NK-92 treated with Interleukin-12 subunit alpha and Interleukin-12 subunit beta, amount 100 ng/mL, for 24 hours (cell line): ENCODE results near the gene FAM72B.
A peak's percentile ranks its signal among the peaks of the same experiment; 100 is the strongest.
"Not testable (repeated sequence)": the region's sequence is repeated elsewhere in the genome, so short reads cannot be mapped to it uniquely, and the experiment has no call there.

Experiments
- DNase-seq: peaks from one replicate; lab custom pipeline; 2025; lab: John Stamatoyannopoulos, UW

The FAM72B gene

GRCh38 chr1:121184290-121185127 is at the start of gene FAM72B, which contains the start of gene SRGAP2C:
TSS of gene FAM72B (minus strand) at chr1:121184340. CDS start at chr1:121183489, 851 bp downstream.
TSS of gene SRGAP2C (plus strand) at chr1:121184975. CDS start at chr1:121187447, 2,472 bp downstream.
- peak; percentile 98 for DNase-seq

- not testable (repeated sequence) for DNase-seq
Measured at GRCh38 chr1:121232445-121233125, 48.4 kb upstream of the FAM72B start.

GRCh38 chr1:121230636-121231035 is 46.5 kb upstream of the FAM72B start:
- not testable (repeated sequence) for DNase-seq

DNA sequence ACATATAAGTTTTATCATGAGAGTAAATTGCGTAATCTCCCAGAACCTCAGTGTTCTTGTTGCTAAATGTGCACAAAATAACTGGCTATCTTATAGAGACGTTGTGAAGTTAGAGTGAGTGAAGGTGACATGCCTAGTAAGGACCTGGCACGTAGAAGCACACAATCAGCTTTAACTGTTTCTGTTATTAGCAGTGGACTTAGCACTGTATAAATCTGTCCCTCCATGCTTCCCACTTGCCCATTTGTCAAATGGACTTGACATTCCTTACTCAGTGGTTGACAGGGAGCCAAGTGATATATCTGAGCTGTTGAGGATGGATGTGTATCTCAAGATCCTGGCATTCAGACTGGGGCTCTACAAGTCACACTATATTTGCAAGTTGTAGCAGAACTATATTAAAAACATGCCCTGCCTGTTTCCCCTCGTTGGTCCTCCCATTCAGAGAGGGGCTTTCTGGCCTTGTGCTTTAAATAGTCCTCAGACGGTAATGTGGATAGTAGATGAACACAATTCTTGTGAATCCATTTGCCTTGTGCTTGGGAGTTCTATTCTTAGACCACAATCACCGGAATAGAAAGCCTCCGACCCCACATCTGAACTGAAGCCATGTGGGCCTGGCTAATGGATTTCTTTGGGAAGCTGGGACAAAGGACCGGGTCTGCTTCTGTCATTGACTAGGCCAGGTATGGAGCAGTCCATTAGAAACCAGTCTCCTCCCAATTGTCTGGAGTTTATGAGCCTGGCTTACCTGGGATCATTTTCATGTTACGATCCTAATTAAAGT is 43.6 kb upstream of the FAM72B start:
- DNase-seq, result not testable (repeated sequence)

GRCh38 chr1:121226925-121227324 is 42.8 kb upstream of the FAM72B start:
- DNase-seq, result not testable (repeated sequence)

GRCh38 chr1:121226295-121226904 is 42.3 kb upstream of the FAM72B start:
- DNase-seq, result not testable (repeated sequence)

DNA sequence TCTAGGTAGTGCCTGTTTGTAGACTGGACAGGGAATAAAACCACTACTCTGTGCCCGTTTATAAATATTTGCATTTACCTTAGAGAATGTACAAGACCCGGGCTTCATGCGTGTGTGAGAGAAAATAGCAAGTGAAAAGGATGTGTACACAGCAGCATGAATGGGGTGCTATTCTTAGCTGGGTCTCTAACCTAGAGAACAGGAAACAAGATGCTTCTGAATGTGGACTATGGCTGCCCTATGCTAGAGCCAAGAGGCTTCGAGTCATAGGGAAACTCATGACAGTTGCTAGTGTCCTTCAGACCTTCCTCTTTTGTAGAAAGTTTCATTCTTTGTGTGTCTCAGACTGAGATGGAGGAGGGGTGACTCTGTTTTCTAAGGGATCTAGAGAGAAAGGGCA is 40.6 kb upstream of the FAM72B start:
- DNase-seq, result not testable (repeated sequence)

DNA sequence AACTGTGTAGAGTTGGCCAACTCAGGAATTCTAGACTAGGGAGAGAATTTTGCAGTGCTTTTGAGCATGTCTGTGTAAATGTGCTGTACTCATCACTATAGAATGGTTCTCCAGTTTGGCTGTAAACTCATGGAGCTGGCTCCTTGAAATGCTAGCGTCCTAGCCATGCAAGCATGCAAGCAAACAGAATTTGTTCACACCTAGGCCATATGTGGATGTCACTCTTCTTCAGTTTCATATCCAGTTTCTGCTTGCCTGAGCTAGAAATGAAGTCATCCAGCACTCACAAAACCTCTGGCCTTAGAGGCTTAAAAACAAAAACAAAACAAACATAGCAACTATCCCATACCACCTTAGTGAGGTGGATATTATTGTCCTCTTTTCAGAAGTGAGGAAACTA is 37.6 kb upstream of the FAM72B start:
- DNase-seq, result not testable (repeated sequence)

GRCh38 chr1:121216676-121217075 is 32.5 kb upstream of the FAM72B start:
- not testable (repeated sequence) for DNase-seq

DNA sequence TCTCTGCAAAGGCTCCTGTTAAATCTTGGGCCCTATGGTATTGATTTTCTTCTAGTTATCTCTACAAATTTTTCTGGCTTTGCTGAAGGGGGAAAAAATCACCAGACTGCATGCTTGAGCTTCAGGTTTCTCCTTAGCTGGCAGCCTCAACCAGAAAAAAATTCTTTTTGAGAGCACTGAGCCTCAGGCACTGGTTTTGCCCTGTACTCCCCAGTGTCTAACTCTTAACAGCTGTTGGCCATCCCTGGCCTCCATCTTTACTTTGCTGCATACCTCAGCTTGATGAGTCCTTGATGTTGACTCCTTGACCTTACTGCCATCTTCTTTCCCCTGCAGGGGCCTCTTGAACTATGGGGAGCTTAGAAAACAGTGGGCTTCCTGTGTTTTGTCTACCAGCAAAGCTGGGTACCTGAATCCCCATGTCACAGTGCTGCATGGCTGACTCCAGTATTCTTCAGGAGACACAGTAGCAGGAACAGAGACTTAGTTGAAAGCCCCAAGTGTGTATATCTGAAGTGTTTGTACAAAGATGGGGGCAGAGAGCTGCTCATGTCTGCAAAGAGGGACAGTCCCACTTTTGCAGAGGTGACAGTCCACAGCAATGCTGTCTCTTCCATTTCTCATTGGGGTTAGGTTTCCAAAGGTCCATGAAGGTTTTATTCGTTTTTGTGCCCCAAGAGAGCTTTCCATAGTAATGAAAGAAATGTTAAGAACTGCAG is 31.7 kb upstream of the FAM72B start:
- not testable (repeated sequence) for DNase-seq

- not testable (repeated sequence) for DNase-seq
Measured at GRCh38 chr1:121214544-121215156, 30.5 kb upstream of the FAM72B start.

- DNase-seq, result not testable (repeated sequence)
Measured at GRCh38 chr1:121213491-121213890, 29.4 kb upstream of the FAM72B start.

GRCh38 chr1:121210778-121211177 is 26.6 kb upstream of the FAM72B start:
- DNase-seq, result not testable (repeated sequence)

GRCh38 chr1:121208375-121208774 is 24.2 kb upstream of the FAM72B start:
- DNase-seq, result not testable (repeated sequence)

- not testable (repeated sequence) for DNase-seq
Measured at GRCh38 chr1:121207328-121207727, 23.2 kb upstream of the FAM72B start.

DNA sequence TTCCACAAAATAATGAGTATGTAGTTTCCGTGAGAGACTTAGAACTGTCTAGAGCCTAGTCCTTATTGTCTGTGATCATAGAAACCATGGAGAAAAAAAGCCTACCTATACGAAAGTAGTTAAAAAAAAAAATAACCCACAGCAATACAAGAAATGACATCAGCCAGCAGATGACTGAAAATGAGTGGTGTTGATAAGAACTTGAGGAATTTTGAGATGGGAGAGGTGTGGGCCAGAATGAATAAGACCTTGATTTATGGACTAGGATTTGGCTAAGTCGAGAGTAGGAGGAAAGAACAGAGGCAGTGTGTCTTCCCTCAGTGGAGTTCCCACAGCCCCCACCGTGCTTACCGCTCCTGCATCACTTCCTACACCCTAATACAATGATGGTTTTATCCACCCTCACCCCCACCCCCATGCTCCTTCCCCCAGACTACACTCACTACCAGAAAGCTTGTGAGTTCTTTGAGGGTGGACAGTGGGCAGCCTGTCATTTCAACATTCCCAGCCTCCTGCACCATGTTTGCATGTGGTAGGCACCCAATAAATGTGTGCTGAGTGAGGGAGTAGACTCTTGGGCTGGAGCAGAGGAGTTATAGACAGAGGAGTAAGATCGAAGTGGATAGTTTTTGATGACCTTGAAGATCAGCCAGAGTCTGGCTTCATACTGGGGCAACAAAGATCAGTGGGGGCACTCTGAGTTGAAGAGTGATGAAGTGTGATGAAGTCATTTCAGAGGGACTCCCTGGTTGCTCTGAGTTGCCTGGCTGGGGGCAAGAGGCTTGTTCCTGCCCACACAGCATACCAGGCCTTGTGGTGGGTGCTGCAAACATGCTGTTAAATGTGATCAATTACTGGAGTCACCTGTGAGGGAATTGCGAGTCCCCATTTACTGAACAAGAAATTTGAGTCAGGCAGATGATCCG is 21.9 kb upstream of the FAM72B start:
- not testable (repeated sequence) for DNase-seq

DNA sequence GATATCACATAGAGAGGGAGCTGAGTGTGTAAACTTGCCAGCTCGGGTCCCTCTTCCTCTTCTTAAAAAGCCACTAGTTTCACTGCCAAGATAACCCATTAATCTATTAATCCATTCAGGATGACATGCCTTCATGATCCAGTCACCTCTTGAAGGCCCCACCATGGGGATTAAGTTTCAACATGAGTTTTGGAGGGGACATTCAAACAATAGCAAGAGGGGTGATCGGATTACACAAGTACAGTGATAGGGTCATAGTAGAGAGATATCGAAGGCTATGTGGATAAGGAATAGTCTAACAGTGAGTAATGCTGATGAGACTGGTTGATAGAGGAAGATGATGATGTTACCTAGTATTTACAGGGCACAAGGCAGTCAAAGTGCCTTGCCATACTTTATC is 18.8 kb upstream of the FAM72B start:
- DNase-seq, result not testable (repeated sequence)

- DNase-seq, result not testable (repeated sequence)
Measured at GRCh38 chr1:121200985-121201981, 17.1 kb upstream of the FAM72B start.
